DMS153 treated with DMSO at 0.1 percent for 48 hours (cell line): ENCODE results near the gene EPHX1.
A peak's percentile ranks its signal among the peaks of the same experiment; 100 is the strongest.

Source experiments
- DNase-seq: peaks from one replicate; lab custom pipeline; 2025; ENCODE audit not compliant: unreplicated experiment; lab: John Stamatoyannopoulos, UW

The EPHX1 gene

DNA sequence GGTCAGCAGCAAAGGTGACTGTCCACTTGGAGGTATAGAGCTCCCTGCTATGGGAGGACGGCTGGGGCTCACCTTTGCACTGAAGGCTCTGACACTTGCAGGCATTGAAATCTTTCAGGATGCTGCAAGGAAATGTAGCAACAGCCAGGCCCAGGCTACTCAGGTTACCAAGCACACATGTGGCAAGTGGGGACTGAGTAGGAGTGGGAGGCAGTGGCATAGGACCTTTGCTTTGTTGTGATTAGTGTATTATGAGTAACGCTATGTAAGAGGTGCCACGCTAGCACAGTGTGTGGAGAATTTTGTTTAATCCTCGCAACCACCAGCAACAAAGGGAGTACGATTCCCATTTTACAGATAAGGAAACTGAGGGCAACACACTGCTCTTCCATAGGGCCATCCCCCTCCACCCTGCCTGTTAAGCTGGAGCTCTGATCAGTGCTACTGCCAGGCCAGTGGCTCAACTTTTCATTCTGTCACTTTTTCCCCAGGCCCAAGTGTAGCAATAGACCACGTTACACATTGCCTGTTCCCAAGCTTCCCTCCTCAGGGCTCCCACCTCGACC lies 51.0 kb downstream of the EPHX1 start:
- no peak for DNase-seq

GRCh38 chr1:225861834-225862580 lies 52.1 kb downstream of the EPHX1 start:
- DNase-seq, result no peak

GRCh38 chr1:225862581-225862950 lies 52.6 kb downstream of the EPHX1 start:
- no peak for DNase-seq

- no peak for DNase-seq
These were observed 53.2 kb downstream of the EPHX1 start for GRCh38 chr1:225863167-225863566.

- no peak for DNase-seq
These were observed 55.6 kb downstream of the EPHX1 start for GRCh38 chr1:225865514-225865913.

- DNase-seq, result no peak
These were observed 56.3 kb downstream of the EPHX1 start for GRCh38 chr1:225866061-225866837.

DNA sequence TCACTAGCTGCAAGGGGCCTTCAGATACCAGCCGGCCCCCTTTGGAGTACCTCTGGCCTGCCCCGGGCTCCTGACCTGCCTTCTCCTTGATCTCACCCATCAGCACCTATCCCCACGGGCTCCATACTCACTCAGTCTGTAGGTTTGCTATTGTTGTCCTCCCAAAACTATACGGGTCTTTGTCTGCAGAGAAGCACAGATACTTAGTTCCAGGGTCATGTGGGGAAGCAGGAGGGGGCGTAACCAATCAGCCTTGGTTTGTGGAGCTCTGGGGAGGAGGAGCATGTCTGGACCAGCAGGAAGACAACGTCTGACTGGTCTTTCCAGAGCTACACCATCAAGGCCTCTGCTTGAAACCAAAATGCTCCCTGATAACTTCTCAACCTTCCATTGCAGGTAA lies 57.1 kb downstream of the EPHX1 start:
- DNase-seq, result no peak

GRCh38 chr1:225868631-225869330 lies 58.9 kb downstream of the EPHX1 start:
- DNase-seq, result peak; percentile 65

GRCh38 chr1:225870911-225871310 lies 61.0 kb downstream of the EPHX1 start:
- DNase-seq, result peak; percentile 90

DNA sequence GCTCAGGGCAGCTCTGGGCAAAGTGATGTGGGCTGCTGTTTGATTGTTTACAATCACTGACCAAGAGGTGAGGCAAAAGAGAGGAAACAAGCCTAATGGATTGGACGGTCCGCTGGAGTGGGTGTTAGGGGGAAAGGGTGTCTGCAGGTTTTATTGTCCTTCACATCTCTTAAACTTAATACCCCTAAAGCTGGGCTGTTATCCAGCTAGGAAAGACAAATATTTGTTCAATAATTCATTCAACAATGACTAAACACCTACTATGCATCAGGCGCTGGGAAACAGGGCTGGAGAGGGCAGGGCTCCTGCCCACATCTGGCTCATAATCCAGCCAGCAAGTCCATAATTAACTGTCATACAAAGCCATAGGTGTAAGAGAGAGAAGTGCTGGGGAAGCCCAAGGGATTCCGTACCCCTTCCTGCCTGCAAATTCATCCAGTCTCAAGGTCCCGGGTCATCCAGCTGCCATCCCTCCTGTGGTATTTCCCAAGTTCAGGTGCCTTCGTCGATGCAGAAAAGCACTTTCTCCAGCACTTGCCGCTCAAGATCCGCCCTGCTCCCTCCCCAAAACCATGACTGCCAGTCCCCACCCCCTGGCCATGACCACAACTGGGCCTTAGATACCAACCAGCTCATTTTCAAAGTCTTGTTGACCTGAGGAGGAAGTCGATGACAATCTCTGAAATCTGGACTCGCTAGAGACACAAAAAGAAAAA lies 61.6 kb downstream of the EPHX1 start:
- peak; percentile 94 for DNase-seq

GRCh38 chr1:225872075-225872430 lies 62.1 kb downstream of the EPHX1 start:
- no peak for DNase-seq

DNA sequence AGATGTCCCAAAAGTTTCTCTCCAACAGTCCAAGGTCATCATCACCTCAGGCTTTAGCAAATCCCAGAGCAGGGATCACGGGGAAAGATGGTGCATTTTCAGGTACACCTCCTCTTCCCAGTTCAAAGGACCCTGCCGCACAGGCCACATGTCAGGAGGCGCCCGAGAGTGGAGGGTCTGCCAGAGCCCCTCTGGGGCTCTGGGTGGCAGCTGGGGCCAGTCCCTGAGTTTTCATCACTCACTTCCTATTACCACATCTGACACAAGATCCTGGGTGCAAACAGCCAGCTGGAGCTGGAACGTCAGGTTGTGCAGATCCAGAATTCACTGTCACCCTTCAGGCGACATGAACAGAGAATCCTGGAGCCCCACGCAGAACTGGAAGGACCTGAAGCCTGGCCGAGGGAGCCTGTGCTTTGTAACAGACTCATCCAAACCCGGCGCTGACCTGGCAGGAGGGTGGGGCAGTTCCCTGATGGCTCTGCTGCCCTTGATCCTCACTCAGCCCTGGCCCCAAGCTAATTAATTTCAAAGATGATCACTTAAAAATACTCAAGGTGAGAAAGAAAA lies 63.4 kb downstream of the EPHX1 start:
- DNase-seq, result no peak

DNA sequence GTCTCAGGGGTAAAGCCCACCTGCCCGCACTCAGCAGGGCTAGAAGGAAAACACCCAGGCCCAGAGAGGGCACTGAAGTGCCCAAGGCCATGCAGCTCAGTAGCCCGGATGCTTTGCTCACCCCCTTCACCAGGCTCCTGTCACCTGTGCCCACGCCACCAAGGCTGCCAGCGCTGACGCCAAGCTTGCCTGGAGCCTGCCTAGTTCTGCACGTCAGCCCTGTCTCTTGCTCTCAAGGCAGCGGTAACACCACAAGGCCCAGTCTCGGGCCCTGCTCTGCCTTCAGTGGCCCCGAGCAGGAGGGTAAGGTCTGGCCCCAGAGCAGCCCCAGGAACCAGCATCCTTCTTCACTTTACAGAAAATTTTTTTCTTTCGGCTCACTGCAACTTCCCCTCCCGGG lies 64.5 kb downstream of the EPHX1 start:
- no peak for DNase-seq

GRCh38 chr1:225875044-225875815 lies 65.3 kb downstream of the EPHX1 start:
- peak; percentile 71 for DNase-seq

- DNase-seq, result no peak
These were observed 67.1 kb downstream of the EPHX1 start for GRCh38 chr1:225876900-225877510.

DNA sequence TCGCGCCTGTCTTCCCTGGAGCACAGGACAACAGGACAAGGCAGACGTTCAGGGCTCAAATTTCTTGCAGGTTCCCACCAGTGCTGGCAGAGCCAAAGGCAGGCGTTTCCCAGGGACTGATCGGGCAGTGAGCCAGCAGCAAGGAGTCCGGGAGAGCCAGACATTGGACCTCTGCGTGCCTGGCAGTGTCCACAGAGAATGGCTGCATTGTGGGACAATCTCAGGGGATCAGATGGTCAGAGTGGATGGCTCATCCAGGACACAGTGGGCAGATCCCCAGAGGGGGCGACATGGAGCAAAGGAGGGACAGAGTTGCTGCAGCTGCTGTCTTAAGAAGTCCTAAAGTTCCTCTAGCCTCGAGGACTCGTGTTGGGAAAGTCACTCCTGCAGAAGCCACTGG lies 67.7 kb downstream of the EPHX1 start:
- DNase-seq, result peak; percentile 56

- peak; percentile 53 for DNase-seq
These were observed 68.4 kb downstream of the EPHX1 start for GRCh38 chr1:225878282-225878681.

DNA sequence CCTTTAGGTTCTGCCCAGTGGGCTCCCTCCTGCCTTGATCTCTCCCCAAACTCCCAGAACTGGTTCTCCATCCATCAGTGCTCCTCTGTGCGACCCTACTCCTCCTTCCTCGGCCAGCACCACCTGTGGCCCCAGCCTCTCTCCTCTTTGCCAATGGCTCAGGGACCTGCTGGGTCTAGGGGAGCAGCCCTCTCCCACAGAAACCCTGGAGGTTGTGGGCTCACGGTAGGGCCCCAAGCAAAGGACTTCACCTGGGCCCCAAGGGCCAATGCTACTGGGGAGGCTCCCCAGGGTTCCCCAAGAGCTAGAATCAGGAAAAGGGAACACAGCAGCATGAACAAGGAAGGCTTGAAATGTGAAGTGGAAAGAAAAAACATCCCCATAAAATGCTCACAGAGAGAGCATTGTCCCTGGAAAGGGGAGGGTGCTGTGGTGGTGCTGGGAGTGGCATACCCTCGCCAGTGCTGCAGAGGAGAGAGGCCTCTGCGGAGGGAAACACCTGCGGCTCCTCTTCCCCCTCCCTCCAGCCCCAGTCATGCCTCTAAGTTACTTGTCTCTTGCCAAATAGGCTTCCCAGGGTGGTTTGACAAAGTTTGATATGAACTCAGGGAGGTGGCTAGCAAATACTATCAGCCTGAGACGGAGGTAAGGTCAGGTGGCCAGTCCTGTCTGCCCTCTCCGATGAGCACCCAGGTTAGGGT lies 69.7 kb downstream of the EPHX1 start:
- DNase-seq, result peak; percentile 70

GRCh38 chr1:225880222-225880588 lies 70.3 kb downstream of the EPHX1 start:
- peak; percentile 42 for DNase-seq
